Measurements from ENCODE around the gene EFCAB9. TPM values are rescaled to one million over a fixed set of nuclear protein-coding genes. Genes with fewer than 3 reads are reported as not detected.

EFCAB9 gene
- total RNA-seq, 2 experiments from 2014 or later: not detected

DNA sequence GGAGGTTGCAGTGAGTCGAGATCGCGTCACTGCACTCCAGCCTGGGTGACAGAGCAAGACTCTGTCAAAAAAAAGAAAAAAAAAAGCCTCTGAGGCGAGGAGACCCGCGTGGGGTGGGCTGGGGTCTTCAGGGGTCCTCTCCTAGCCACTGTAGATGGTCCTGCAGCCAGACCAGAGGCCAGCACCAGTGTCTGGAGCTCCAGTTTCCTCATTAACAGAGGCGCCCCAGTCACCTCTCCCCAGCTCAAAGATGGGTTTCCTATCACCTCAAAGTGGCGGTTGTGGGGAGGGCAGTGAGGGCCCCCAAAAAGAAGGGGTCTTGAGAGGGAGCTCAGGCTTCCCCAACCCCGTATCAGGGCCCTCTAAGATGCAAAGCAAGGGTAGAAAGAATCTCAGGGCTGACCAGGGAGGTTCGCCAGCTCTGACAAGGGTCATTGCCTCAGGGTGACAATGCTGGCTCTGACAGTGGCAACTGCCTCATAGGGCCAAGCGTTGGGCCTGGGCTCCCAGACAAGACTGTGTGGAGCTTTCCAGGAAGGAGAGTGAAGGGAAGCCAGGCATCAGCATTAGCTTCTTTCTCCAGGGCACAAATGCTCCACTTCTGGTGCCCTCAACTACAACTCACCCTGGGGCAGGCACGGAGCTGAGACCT, 20.9 kb upstream of the EFCAB9 start:
- ChIA-PET CTCF (ENCODE audit: unreplicated experiment) (interaction anchor here (0.6 to 1.4 kb wide), 2 partner anchors 16 to 29 kb away, joined by 4 to 6 read pairs; no protein-coding TSS in a partner anchor), POLR2A (interaction anchor here (0.9 to 4.8 kb wide), 9 partner anchors 9 to 69 kb away, joined by 3 to 45 read pairs (median 6); no protein-coding TSS in a partner anchor)
- no peak for DNase-seq (ENCODE audit: low spot score)
- Histone ChIP-seq H3K9me3 (ENCODE audit: low read length) (no peaks in the 10 kb centered on the region), H3K79me2 (ENCODE audit: insufficient read depth, low read depth, low read length) (peaks cover 49% of the 10 kb centered on the region), H3K36me3 (ENCODE audit: insufficient read depth, low read length) (peaks cover 6% of the 10 kb centered on the region; the same call in 1 of the 2 replicates), H3K9me2 (ENCODE audit: insufficient read depth, low read length) (no peaks in the 10 kb centered on the region), H3K4me2 (ENCODE audit: low read length) (peak overlapping the region; percentile 98), H3K27ac (ENCODE audit: low read depth, low read length, poor library complexity, severe bottlenecking) (peak overlapping the region; percentile 87), H3K4me1 (ENCODE audit: insufficient read depth, low read length, poor library complexity, severe bottlenecking) (peaks cover 45% of the 10 kb centered on the region), H3K4me3 (ENCODE audit: low read depth, low read length, poor library complexity, severe bottlenecking) (no peak overlapping the region), H2AFZ (ENCODE audit: low read length) (no peak overlapping the region), H4K20me1 (ENCODE audit: insufficient read depth, low read length) (no peaks in the 10 kb centered on the region)
- intact Hi-C loops (cut with micrococcal nuclease; ENCODE audit: unreplicated experiment): no loop called here
- TF ChIP-seq, protein P1, sequence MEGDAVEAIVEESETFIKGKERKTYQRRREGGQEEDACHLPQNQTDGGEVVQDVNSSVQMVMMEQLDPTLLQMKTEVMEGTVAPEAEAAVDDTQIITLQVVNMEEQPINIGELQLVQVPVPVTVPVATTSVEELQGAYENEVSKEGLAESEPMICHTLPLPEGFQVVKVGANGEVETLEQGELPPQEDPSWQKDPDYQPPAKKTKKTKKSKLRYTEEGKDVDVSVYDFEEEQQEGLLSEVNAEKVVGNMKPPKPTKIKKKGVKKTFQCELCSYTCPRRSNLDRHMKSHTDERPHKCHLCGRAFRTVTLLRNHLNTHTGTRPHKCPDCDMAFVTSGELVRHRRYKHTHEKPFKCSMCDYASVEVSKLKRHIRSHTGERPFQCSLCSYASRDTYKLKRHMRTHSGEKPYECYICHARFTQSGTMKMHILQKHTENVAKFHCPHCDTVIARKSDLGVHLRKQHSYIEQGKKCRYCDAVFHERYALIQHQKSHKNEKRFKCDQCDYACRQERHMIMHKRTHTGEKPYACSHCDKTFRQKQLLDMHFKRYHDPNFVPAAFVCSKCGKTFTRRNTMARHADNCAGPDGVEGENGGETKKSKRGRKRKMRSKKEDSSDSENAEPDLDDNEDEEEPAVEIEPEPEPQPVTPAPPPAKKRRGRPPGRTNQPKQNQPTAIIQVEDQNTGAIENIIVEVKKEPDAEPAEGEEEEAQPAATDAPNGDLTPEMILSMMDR (conservative IDR thresholded peaks at IDR 0.05; ENCODE audit: low read length): no peak
- no peak for TF ChIP-seq EZH2phosphoT487 (IDR thresholded peaks at IDR 0.05; ENCODE audit: borderline replicate concordance, low read depth, low read length)
- no TSS peak for BruUV-seq (replicated peaks)

DNA sequence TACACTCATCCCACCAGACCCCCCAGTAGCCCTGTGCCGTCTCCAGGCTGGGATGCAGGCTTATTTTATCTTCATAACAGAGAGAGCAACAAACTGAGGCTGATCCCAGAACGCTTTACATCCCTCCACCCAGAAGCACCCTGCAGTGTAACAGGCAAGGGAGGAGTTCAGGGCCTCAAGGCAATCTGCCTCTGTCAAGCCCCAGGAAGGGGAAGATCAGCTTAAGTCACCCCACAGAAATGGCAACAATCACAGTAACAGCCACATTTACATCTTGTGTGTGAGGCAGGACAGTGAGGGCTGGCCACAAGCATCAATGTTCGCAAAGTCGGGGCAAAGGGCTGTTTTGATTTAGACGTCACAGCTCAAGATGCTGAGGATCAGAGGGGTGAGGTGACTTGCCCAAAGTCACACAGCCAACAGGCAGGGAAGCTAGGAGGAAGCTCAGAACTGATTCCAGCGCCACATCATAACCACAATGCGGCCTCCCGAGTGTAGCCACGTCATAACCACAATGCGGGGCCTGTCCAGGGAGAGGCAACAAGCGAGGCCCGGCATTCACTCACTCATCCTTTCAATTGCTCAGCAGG, 20.3 kb upstream of the EFCAB9 start:
- H4K20me1 ChIP-seq (ENCODE audit: insufficient read depth, low read length): no peaks in the 10 kb centered on the region
- H3K9me2 ChIP-seq (ENCODE audit: insufficient read depth, low read length): no peaks in the 10 kb centered on the region
- TF ChIP-seq, protein P1 (conservative IDR thresholded peaks at IDR 0.05; ENCODE audit: low read length): no peak
- TF ChIP-seq EZH2phosphoT487 (IDR thresholded peaks at IDR 0.05; ENCODE audit: borderline replicate concordance, low read depth, low read length): no peak
- intact Hi-C loops (cut with micrococcal nuclease; ENCODE audit: unreplicated experiment): loop anchor here (2.0 kb wide), 1 partner anchor 33 kb away; no protein-coding TSS in a partner anchor
- no peaks in the 10 kb centered on the region for H3K9me3 ChIP-seq (ENCODE audit: low read length)
- no TSS peak for BruUV-seq (replicated peaks)
- H3K27ac ChIP-seq (ENCODE audit: low read depth, low read length, poor library complexity, severe bottlenecking): peak overlapping the region; percentile 87
- CTCF ChIA-PET (ENCODE audit: unreplicated experiment): interaction anchor here (1.2 to 1.4 kb wide), 2 partner anchors 13 to 15 kb away, joined by 3 to 6 read pairs; no protein-coding TSS in a partner anchor
- peaks cover 51% of the 10 kb centered on the region for H3K4me1 ChIP-seq (ENCODE audit: insufficient read depth, low read length, poor library complexity, severe bottlenecking)
- peak overlapping the region; percentile 98 for H3K4me2 ChIP-seq (ENCODE audit: low read length)
- no peak overlapping the region for H2AFZ ChIP-seq (ENCODE audit: low read length)
- H3K36me3 ChIP-seq (ENCODE audit: insufficient read depth, low read length): peaks cover 6% of the 10 kb centered on the region; the same call in 1 of the 2 replicates
- H3K4me3 ChIP-seq (ENCODE audit: low read depth, low read length, poor library complexity, severe bottlenecking): peak overlapping the region; percentile 73
- POLR2A ChIA-PET: interaction anchor here (0.9 to 4.8 kb wide), 11 partner anchors 9 to 70 kb away, joined by 3 to 45 read pairs (median 8); partner anchors contain the start of gene STK10
- no peak for DNase-seq (ENCODE audit: low spot score)
- peaks cover 51% of the 10 kb centered on the region for H3K79me2 ChIP-seq (ENCODE audit: insufficient read depth, low read depth, low read length)

Data from OCI-LY7 (cell line).